ENCODE data around the gene SOX8.

DNA sequence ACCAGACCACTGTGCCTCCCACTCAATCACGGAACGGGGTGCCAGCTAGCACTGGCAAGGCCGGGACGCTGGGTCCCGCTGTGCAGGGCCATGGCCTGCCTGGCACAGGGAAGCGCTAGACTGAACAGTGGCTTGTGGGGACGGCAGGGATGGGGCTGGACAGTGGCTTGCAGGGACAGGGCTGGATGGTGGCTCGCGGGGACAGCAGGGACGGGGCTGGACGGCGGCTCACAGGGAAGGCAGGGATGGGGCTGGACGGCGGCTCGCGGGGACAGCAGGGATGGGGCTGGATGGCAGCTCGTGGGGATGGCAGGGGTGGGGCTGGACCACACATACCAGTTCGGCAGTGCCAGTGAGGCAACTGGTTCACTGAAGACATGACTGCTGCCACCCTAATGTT, 43.4 kb upstream of the SOX8 start:
- TF ChIP-seq YY1 (IDR thresholded peaks at IDR 0.05; ENCODE audit: insufficient read depth, insufficient read length) (no peak), SUZ12 (IDR thresholded peaks at IDR 0.05; ENCODE audit: extremely low read depth, insufficient read depth, insufficient read length) (no peak), ZNF274 (IDR thresholded peaks at IDR 0.05; ENCODE audit: low read depth, low read length) (no peak)
